ENCODE data around the gene PRKAR1B.

The PRKAR1B gene

DNA sequence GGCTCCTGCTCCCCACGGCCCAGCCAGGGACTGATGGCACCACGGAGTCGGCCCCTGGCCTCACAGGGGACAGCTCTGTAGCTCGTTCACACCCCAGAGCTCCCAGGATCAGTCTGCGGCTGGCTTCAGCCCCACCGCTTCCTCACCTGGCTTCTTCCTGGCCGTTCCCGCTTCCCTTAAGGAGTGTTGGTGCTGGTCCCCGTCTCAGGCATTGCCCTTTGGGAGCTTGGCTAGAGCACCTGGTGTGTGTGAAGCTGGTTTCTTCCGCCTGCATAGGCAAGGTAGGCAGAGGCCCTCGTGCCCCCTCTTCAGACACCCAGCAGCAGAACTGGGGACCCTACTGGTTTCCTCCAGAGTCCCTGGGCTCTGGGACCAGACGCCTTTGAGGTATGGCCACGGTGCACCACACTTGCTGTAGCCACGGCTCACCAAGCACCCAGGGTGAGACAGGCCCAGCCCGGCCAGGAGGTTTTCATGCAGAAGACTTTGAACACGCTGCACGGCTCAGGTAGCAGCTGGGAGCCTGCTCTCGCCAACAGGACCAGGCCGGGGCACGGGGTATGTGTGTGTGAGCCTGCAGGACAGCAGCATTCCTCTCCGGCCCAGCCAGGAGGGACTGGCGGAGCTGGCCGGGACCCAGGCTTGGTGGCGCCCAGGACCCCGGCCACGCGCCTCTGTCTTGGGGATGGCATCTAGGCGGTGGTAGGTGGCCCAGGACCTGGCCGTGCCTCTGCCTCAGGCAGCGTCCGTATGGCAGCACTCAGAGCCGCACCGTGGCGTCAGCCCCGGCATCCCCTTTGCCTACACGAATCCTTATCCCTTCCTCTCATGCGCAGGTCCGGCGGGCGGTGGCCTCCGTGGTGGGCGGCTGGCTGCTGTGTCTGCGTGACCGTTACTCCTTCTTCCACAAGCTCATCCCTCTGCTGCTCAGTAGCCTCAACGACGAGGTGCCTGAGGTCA lies 13.2 kb upstream of the PRKAR1B start:
- DNase-seq = no peak

DNA sequence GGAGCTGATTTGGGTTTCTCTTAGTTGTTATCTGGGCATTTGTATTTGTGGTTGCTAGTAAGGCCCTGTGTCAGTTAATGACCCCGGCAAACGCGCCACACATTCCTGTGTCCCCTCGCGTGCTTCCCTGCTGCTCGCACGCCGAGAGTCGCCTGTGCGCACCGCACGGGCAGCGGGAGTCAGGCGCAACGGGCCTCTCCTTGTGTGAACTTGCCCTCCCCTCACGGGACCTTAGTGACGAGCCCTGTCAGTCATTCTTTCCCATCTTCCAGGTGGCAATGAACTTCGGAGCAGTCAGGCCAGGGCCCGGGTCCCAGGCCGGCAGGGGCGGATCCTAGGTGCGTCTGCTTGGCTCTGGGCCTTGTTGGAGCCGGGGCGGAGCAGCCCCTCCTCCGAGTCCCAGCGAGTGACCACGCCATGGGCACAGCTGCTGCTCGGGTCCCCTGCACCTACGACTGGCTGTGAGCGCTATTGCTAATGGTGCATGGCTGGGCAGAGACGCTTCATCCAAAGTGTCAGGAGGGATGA lies 12.4 kb upstream of the PRKAR1B start:
- no peak for DNase-seq

DNA sequence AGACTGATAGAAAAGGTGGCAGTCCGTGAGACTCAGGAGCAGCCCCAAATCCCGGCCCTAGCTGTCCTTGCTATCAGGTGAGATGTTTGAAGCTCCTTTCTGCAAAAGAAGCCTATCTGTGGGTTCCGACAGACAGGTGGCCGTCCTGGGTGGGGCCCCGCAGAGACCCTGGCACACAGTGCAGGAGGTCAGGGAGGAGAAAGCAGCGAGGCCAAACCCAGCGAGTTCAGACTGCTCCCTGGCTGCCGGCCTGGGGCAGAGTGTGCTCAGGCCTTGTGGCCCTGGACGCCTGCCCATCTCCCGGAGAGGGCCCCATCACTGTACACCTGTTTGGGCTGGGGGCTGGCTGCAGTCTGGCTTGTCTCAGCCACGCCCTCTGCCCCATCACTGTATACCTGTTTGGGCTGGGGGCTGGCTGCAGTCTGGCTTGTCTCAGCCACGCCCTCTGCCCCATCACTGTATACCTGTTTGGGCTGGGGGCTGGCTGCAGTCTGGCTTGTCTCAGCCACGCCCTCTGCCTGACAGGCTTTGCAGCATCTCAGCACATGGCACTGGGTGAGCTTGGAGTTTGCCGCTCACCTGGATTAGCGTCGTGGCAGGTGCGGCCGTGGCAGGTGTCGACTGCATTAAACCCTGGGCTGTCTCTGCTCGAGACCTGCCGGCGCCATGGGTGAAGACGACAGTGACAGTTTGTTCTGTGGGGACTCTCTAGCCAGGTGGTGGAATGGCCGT lies 11.8 kb upstream of the PRKAR1B start:
- DNase-seq = no peak

DNA sequence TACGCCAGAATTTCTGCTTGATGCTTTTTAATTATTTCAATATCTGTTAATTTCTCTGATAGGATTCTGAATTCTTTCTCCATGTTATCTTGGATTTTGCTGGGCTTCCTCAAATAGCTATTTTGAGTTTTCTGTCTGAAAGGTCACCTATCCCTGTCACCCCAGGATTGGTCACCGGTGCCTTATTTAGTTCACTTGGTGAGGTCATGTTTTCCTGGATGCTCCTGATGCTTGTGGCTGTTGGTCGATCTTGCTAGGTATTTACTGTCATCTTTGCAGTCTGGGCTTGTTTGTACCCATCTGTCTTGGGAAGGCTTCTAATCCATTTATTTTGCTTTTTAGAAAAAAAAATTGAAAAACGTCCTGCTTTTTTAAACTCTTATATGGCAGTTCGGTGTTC lies 11.2 kb upstream of the PRKAR1B start:
- no peak for DNase-seq

DNA sequence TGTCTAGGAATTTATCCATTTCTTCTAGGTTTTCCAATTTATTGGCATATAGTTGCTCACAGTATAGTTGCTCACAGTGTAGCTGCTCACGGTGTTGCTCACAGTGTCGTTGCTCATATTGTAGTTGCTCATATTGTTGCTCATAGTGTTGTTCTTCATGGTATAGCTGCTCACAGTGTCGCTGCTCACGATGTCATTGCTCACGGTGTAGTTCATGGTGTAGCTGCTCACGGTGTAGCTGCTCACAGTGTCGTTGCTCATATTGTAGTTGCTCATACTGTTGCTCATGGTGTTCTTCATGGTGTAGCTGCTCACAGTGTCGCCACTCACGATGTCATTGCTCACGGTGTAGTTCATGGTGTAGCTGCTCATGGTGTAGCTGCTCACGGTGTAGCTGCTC lies 7.7 kb upstream of the PRKAR1B start:
- DNase-seq = no peak

DNA sequence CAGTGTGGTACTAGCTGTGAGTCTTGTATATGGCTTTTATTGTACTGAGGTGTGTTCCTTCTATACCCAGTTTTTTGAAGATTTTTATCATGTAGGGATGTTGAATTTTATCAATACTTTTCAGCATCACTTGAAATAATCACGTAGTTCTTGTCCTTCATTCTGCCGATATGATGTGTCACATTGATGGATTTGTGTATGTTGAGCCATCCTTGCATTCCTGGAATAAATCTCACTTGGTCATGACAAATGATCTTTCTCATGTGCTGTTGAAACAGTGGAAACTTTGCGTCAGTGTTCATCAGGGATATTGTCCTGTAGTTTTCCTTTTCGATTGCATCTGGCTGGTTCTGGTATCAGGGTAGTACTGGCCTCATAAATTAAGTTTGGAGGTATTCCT lies 7.1 kb upstream of the PRKAR1B start:
- no peak for DNase-seq

DNA sequence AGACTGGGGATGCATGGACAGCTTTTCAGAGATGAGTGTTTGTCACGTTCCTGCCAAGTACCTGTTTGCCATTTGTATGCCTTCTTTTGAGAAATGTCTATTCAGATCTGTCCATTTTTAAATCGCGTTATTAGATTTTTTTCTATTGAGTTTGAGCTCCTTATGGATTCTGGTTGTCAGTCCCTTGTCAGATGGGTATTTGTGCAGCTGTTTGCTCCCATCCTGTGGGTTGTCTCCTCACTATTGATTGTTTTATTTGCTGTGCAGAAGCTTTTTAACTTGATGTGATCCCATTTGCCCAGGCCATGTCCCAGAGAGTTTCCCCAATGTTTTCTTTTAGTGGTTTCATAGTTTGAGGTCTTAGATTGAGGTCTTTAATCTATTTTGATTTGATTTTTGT lies 5.5 kb upstream of the PRKAR1B start:
- no peak for DNase-seq

DNA sequence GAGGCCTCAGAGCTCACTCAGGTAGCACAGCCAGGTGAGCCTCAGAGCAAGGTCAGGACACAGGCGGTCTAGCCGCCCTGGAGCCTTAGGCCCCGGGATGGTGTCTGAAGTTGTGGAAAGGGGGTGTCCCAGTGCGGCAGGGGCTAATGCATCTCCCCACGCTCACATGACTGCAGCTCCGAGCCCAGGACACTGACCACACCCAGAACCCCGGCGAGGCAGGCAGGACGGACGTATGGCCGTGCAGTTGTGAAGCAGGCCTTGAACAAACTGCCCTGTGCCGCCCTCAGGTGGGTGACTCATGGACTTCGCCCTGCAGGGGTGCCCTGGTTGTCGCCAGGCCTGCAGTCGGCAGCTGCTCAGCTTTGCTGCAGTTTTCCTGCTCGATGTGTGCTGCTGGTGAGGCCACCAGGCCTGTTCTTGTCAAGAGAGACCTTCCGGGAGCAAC lies 5.0 kb upstream of the PRKAR1B start:
- peak; percentile 18 for DNase-seq

DNA sequence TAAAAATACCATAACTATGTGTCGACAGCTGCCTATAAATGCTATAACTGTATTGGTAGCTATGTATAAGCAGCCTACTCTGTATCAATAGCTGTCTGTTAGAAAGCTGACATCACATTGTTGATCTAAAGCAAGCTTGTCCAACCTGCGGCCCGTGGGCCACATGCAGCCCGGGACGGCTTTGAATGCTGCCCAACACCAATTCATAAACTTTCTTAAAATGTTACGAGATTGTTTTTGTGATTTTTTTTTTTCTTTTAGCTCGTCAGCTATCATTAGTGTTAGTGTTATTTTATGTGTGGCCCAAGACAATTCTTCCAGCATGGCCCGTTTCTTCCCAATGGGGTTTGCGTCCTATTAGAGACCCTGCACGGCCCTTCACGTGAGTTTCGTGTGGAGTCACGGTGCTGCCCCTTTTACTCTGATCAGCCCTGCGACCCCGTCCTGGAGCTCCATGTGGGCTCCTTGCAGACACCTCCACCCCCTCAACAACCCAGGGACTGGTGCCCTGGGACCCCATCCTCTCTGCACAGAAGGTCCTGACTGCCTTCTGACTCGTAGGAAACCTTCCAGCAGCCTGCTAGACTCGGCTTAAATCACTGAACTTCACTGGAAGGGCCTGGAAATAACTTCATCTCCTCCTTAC lies 4.5 kb upstream of the PRKAR1B start:
- no peak for DNase-seq

DNA sequence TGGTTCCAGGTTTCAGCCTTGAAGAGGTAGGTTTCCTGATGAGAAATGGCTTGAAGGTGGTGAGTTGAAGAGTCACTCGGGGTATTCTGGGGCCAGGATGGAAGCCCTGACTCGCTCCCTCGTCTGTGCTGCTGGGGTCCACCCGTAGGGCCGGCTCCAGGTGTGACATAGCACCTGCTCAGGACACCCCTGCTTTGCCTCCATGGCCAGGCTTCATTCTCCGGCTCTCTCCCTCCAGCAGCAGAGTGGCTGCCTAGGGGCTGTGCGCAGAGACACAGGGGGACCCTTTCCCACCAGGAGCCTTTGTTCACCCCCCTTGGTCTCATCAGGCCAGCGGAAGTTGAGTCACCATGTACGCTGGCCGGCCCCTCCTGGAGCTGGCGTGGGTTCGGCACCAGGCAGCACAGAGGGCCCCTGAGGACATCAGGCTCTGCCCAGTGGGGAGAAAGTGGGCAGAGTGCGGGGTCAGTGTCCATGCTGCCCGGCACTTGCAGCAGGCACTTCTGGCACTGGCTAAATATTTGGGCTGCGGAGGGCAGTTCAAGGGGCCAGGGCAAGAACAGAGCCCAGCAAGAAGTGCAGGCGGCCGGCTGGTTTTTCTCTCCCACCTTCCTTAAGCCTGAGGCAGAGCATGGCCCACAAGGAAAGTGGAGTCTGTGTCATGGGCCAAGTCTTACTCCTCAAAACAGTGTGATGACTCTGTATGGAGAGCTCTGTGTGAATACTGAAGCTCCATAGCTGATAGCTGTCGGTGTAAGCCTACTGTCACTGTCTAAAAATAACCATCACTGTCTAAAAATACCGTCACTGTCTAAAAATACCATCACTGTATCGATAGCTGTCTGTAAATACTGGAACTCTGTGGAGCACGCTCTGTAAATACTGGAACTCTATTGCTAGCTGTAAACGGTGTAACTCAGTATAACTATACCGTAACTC lies 3.7 kb upstream of the PRKAR1B start:
- no peak for DNase-seq

DNA sequence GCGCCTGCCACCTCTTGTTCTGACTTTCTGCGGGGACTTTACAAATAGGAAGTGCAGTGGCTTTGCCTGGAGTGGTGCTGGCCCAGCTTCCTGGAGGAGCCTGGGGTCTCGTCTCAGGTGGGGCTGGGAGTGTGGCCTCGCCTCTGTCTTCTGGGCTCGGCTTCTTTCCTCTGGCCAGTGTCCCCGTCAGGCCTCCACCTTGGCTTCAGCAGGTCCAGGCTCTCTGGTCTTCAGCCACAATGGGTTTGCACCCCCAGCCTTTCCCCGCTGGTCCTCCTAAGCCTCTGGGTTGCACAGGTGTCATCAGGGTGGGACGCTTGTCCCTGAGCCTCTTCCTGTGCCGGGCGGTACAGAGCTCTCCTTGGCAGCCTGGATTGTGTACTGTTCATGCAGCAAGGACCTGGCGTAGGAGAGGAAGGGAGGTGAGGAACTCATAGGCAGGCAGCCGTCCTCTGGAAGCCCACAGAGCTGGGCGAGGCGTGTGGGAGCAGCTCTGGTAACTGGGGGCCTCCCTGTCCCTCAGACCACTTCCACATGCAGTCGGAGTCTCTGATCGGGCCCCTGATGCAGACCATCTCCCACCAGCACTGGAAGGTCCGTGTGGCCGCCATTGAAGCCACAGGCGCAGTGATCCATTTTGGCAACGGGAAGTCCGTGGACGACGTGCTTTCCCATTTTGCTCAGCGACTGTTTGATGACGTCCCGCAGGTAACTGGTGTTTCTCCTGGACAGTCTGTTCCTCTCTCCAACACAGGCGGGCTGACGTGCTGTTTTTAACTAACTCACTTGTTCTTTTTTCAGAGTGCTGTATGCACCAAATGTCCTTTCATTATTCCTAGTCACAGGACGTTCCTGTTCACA lies 2.3 kb upstream of the PRKAR1B start:
- DNase-seq = no peak

DNA sequence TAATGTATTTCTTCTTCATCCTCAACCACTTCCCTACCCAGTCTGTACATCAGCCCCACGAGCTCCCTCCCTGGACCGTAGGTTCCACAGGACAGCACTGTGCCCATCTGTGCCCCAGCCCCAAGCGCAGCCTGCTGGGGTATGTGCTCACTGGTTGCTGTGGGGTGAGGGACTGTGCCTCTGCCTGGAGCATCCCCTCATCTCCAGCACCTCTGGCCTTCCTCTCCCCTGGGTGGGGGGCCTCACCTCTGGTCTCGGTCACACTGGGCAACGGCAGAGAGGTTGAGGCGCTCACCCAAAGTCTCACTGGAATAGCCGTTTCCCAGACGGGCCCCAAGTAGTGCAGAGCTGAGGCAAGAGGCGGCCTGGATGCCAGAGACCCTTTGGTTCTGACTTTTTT lies 1.5 kb upstream of the PRKAR1B start:
- DNase-seq = no peak

DNA sequence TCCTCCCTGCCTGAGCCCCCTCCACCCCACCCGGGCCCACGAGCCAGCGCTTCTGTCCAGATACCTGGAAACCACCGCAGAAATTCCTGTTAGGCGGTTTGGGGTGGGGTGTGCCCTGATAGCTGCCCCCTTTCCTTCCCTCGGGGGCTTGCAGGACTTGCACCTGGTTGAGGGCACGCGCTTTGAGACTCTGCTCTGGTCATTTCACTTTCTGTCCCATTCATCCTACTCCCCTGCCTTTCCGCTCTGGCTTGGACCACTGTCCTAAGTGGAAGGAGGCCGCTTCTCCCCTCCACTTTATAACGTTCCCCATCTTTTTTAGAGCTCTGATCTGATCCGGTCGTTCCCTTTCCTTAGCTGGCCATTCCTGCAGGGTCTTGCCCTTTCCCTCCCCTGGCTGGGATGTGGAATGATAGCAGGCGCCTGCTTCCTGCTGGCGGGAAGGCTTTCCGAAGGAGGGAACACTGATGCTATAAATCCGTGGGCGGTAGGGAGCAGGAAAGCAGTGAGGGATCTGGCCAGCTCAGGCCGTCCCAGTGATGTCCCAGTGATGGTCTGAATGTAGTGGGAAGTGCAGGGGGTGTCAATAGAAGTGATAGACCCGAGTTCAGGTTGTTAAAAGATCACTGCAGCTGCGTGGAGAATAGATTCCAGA lies 852 bp upstream of the PRKAR1B start:
- DNase-seq = no peak

DNA sequence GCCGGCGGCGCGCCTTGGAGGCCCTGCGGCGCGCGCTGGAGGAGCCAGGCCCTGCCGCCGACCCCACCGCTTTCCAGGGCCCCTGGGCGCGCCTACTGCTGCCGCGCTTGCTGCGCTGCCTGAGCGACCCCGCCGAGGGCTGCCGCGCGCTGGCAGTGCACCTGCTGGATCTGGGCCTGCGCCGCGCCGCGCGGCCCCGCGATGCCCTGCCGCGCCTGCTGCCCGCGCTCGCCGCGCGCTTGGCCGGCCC lies 302 bp downstream of the PRKAR1B start:
- peak; percentile 12 for DNase-seq

DNA sequence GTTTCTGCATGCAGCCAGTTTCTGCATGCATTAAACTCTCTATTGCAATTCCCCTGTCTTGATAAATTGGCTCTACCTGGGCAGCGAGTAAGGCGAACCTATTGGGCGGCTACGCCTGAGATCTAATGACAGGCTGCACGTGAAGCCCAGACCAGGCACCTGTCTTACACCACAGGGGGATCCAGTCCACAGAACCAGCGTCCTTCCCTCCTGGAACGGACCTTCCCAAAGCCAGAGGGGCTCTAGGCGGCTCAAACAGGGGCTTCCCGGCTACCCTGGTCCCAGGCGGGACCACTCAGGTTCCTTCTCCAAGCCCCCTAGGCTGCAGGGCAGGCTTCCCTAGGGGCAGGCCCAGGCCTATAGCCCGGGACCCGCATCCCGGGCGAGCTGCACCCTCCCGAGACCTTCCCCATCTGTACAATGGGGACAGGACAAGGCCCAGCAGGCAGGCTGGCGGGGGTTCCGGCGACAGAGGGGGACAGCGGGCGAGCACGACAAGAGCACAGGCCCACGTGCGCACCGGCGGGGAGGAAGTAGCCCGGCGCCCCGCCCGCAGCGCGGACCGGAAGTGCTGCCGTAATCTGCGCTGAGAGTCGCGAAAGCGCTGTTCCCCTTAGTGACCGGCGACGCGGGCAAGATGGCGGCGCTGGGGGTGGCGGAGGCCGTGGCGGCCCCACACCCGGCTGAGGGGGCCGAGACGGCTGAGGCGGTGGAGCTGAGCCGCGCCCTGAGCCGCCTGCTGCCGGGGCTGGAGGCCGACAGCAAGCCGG lies 812 bp downstream of the PRKAR1B start, which contains the start of gene DNAAF5:
TSS of gene DNAAF5 (plus strand) at position 616 of the 770 bp plus-strand sequence. CDS start at position 638, 22 bp downstream.
- DNase-seq = peak; percentile 84

DNA sequence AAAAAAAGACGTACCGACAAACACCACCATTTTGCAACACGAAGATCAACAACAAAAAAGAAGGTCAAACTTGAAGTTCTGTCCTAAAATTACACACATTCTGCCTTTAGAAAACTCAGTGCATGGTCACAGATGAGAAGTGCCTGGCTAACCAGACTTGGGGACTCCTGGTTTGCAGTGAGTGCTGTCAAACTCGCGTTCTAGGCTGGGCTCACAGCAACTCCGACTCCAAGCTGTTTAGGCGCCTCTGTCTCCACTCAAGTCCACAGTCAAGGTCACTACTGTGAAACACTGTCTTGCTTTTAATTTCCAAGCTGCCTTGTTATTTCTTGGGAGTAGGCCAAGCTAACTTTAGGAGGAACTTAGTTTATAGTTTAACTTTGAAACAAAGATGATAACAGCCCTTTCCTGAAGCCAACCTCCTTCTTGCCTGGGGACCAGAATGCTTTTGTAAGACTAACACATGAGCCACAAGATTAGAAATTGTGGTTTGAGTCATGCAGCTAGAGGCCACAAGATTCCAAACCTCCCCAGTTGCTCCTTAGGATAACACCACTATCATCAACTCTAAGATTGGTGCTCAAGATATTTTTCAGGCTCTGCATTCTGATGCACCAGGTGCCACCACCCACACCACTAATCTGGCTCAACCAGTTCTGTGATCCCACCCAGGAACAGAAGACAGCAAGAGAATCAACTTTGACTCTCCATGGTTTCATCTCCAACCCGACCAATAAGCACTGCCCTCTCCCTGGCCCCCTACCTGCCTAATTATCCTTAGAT lies 1.7 kb downstream of the PRKAR1B start:
- DNase-seq = no peak

DNA sequence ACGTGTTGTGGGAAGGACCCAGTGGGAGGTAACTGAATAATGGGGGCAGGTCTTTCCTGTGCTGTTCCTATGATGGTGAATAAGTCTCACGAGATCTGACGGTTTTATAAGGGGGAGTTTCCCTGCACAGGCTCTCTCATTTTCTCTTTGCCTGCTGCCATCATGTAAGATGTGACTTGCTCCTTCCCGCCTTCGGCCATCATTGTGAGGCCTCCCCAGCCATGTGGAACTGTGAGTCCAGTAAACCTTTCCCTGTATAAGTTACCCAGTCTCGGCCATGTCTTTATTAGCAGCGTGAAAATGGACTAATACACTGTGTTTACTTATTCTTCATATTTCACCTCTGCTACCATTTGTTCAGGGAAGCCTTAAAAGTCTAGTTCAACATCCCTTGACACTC lies 2.8 kb downstream of the PRKAR1B start:
- DNase-seq = no peak

DNA sequence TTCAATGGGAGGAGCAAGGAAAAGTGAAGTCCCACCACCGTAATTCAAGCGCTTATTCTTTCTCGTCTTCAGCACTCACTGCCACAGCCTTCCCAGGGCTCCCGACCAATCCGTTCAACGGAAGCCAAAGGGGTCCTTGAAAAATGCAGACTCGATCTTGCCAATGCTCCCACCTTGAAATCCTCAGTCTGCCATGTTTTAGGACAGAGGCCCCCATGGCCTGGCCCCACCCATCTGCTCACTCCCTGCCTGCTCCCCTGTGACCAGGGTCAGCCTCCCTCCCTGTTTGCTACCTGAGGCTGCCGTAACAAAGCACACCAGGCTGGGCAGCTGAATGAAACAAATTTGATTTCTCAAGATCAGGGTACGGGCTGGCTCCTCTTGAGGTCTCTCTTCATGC lies 3.5 kb downstream of the PRKAR1B start:
- DNase-seq = no peak

DNA sequence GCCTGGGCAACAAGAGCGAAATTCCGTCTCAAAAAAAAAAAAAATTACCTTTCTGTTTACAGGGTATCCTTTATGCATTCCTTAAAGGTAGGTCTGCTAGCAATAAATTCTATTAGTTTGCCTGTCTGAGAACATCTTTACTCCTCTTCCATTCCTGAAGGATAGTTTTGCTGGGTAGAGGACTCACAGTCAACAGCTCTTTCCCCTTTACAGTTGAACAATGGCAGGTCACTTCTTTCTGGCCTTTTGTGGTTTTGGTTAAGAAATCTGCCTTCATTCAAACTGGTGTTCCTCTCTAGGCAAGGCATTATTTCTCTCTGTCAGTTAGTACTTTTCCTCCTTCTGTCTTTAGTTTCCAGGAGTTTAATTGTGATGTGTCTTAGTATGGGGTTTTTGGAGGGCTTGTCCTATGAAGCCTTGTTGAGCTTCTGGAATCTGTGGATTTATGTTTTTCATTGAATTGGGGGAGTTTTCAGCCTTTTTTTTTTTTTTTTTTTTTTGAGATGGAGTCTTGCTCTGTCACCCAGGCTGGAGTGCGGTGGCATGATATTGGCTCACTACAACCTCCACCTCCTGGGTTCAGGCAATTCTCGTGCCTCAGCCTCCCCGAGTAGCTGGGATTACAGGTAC lies 5.3 kb downstream of the PRKAR1B start:
- no peak for DNase-seq
